NCI-H2029 (cell line): ENCODE results near the gene GALNT16.
"Not testable (repeated sequence)": the region's sequence is repeated elsewhere in the genome, so short reads cannot be mapped to it uniquely, and the experiment has no call there.

Source experiments
- DNase-seq: peaks from one replicate; lab custom pipeline; 2025; lab: John Stamatoyannopoulos, UW

GALNT16 gene

DNA sequence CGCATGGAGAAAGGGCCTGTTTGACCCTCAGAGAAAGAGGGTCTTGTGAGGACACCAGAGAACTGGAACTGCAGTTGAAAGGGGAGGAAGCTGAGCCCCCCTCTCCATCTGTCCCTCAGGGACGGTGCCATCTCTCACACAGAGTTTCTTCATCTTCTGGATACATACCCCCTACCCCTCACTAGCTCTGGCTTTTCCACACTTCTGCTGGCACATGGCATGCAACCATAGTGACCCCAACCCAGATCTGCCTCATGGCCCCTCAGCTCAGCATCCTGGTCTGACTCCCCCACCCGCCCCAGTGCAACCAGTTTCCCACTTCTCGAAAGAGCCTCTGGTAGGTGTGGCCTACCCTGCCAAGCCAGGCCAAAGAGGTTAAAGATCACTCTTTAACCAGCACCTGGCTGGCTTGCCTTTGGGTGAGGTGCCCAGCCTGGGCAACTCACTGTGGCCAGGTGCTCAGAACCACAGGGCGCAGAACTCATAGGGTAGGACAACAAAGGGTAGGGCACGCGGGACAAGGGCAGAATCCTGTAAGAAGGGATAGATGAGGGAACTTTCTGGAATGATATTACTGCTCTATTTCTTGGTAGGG is 25.8 kb downstream of the GALNT16 start:
- no peak for DNase-seq

DNA sequence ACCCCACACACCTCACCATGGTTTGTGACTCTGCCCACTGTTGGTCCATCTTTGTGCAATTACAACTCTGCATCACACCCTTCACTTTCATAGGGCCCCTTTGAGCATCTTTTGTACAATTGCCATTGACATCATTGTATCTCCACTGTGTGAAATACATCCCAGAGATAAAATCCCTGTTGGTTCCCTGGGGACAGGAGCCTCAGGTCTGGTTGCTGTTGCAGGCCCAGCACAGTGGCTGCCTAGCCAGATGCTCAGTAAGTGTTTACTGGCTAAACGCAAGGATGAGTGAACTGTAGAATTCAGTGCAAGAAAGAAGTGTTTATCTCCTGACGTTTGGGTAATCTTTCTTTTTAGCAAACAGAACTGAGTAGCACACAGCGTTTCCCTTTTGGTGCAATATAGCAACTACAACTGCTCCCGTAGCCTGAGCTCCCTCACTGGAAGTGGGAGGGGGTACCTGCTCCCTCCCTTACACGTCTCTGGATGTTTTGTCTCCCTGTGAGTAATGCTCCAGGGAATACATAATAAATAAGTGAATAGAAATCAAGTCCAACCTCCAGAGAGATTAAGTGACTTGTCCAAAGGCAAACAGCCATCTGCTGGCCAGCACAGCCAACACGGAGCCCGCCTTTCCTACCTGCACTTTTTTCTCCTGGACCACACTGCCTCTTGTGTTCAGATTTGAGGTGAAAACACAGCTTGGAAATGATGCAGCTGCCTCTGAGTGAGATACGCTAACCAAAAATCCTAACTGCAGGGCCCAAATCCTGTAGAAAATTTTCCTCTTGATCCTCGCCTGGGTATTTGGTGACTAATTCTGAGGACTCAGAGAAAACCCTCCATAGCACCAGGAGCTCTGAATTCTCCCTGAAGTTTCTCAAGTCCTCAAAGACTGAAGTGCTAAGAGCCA is 27.4 kb downstream of the GALNT16 start:
- DNase-seq = no peak

DNA sequence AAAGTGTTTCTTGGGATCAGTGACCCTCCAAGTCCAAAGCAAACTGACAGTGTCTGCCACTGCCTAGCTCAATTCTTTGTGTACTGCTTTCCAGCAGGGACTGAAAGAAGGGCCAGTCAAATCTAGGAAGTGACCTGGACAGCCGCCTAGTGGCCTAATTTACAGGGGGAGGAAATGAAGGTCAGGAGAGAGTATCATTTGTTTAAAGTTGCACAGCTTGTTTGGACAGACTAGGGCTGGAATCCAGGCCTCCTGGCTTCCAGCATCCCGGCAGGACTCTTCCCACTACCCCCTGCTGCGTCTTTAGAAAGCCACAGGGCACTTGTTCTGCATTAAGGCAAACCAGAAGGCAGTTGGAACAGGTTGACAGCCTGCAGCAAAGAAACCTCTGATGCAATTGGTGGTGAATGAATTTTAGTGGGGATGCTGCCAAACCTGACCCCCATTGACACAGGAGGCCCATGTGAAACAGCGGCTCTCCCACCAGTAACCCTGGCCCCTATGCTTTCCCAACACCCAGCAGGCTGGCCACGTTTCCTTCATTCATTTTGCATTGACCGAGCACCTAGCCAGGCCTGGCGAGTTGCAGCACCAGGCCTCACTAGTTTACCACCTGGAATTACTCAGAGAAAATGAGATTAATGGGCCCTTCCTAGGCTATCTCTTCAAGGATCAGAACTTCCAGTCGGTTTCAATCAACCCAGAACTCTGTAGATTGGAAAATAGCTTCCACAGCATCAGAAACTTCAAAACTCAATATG is 28.2 kb downstream of the GALNT16 start:
- no peak for DNase-seq

DNA sequence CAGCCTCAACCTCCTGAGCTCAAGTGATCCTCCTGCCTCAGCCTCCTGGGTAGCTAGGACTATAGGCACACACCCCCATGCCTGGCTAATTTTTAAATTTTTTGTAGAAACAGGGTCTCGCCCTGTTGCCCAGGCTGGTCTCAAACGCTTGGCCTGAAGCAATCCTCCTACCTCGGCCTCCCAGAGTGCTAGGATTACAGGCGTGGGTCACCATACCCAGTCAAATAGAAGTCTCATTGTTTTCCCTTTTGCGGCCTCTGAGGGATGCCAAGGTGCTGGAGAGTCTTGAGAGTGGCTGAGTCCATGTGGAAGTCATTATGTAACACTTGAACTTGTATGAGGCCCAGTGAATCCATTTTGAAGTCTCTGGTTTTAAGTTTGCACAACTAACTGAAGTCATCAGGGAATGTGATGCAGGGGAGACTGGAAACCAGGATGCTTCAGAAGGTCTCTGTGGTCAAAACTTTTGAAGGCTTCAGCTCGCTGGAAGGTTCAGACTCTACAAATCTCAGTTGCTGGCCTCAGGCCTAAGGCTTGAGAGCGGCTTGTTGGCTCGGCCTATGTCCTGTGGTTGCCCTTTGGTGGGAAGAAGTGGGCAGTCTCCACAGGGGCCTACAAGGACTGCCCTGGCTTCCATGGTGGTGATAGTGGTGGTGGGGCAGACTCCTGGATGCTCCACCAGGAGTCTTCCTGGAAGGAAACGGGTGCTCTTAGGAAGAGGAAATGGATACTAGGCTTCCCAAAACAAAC is 29.2 kb downstream of the GALNT16 start:
- DNase-seq = no peak

DNA sequence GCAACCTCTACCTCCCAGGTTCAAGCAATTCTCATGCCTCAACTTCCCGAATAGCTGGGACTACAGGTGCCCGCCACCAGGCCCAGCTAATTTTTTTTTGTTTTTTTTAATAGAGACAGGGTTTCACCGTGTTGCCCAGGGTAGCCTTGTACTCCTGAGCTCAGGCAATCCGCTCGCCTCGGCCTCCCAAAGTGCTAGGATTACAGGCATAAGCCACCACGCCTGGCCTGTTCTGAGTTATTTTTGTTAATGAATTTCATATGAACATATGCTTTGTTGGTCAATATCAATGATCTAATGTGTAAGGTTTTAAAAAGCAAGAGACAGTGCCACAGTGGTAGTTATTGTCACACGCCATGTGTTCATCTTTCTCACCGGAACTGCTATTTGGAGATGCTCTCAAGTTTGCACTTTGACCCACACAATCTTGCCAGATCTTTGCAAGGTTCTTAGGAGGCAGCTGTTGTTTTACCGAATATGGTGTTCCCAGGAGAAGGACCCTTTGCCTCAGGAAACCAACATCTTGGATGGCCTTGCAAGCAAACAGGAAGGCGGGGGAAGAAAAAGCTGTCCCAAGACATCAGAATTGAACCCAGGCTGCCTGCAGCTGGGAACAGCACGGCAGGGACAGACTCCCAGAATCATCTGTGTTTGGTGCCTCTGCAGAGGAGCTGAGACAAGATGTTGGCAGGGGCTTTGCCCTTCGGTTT is 30.0 kb downstream of the GALNT16 start:
- no peak for DNase-seq

DNA sequence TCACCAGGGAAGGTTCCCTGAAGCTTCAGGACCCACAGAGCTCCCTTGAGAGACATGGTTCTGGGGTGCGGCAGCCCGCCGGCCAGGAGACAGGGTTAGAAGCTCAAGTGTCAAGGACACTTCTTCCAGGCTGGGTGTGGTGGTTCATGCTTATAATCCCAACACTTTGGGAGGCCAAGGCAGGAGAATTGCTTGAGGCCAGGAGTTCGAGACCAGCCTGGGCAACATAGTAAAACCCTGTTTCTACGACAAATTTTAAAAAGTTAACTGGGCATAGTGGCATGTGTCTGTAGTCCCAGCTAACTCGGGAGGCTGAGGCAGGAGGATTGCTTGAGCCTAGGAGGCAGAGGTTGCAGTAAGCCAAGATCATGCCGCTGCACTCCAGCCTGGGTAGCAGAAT is 30.9 kb downstream of the GALNT16 start:
- DNase-seq = not testable (repeated sequence)

DNA sequence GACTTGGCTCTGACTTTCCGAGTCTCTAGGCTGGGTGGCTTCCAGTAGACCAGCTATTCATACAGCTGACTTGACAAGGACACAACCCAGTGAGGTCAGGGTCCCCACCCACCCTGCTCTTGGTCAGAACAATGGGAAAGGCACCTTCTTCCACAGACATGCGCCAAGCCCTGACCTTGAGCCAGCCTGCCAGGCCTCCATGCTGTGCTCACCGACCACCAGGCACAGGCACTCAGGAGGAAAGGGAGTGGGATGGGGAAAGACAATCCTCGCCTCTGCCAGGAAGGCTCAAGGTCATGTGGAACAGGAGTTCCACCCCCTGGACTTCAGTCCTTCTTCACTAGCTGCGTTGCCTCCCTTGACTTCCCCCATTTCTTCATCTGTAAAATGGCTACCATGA is 31.4 kb downstream of the GALNT16 start:
- DNase-seq = no peak

DNA sequence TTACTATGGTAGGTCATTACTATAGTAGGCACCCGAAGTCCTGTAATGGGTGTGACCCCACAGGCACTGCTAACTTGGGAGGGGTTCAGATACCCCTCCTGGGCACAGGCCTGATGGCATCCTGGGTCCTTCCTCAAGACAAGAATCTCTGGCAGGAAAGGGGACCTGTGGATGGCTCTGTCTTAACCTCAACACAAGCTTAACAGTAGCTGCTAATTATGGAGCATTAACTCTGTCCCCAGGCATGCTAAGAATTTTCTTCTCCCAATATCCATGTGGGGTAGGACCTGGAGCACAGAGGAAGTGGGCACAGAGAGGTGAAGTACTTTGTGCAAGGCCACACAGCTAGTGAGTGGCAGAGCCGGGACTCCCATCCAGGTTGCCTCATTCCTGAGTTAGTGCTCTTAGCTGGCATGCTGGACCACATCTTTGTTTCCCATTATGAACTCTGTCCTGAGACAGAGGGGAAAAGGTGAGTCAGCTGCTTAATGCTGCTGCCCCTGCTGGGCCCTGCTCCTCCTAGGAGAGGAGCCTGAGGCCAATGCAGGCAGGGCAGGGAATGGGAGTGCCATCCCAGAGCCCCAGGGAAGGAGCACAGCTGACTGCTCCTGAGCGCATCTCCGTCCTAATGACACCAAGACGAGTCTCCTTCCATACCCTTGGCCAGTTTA is 32.1 kb downstream of the GALNT16 start:
- DNase-seq = no peak

DNA sequence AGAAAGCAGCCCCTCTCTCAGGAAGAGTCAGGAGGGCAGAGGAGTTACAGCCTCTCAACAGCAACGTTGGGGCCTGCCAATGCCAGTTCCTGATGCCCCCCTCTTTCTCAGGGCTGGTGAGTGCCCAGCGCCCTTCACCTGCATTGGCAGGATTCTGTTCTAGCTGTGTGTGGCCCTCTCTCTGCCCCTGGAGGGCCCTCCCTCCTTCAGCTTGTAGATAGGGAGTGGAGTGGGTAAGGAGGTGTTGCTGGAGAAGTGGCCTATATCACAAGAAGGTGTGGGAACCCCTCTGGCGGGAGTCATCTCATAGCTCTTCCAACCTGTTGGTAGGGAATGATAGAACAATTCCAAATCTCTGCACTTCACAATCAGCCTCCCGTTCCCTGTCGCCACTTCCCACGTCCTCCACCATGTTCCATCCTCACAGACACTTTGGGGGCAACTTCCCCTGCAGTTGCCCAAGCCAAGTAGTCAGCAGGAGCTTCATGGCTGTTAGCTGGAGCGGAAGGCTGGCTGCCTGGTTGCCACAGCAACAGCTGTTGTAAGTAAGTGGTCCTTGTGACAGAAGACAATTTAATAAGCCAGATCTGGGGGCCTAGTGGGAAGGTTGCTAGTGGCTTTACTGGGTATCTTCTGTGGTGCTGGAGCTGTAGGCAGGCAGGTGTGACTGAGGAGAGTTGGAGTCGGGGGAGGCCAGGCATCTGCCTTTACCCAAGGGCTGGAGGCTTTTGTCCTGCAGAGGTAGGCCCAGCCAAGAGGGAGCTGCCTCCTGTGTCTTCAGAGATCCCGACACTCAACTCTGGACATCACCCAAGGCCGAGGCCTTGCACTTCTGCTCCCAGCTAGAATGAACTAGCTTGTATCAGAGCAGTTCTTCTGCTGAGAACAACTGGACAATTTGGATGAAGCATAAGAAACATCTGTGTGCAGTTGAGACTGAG is 38.4 kb downstream of the GALNT16 start:
- DNase-seq = no peak

DNA sequence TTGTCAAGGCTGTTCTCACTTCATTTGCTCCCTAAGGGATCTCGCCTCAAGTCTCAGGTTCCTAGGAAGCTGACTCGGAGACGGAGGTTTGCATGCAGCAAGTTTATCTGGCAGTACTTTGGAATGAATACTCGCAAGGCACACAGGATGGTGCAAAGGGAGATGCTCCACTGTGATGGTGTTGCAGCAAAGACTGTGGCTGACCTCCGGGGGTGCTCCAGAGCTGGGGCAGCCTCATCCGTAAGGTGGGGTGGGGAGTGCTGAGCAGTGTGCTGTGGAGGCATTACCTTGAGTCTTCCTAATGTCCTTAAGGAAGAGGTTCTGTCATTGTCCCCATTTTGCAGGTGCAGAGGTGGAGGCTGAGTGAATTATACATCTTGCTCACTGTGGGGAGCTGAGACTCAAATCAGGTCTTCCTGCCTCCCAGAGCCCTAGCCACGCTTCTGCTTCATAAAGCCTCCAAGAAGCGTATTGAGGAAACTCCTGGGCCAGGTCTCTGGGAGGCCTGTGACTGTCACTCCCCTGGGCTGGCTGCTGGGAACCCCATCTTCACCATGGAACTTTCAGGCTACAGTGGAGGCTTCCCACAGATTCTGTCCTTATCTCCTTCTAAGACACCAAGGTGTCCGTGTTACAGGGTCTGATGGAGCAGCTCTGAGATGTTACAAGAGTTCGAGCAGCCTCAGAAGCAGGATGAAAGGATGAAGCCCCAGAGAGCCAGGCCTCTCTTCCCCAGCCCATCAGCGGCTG is 39.5 kb downstream of the GALNT16 start:
- DNase-seq = no peak

DNA sequence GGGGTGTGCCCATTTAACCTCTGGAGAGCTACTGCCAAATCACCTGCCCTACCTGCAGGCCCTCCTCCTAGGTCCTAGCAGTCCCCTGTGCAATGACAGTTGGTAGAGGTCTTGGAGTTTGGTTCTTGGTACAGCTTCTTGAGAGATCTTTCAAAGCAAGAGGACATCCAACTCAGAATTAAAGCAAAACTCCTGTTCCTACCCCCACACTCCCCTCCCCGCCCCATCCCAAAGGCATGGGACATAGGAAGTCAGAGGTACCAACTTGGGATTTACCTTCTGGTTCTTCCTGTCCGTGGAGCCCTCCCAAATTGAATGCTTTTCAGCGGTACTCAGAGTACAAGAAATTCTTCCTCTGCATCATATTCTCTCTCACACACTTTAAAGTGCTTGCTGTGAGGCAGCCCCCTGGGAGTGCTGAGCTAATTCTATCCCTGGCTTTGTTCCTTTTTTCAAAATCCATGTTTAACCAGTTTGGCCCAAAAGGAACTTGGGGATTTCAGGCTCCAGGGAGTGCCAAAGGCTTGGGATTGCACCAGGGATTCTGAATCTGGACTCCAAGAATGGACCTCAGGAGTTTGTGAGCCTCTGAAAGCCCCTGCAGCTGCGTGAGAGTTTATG is 40.8 kb downstream of the GALNT16 start:
- no peak for DNase-seq

DNA sequence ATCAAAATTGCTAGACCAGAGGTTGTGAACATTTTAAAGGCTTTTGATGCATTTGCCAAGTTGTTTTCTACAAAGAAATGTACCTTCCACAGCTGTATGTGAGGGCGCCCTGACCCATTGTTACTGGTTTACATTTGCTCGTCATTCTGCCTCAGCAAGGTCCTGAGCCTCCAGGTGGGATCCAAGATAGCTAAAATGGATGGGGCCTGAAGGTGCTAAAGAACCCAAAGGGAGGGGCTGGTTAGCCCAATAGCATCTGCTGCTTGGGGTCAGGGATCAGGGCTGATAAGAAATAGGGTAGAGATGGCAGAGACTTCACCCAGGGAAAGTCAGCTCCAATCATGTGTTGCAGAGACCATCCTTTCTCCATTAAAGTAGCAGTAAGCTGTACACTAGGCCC is 43.1 kb downstream of the GALNT16 start:
- DNase-seq = no peak

DNA sequence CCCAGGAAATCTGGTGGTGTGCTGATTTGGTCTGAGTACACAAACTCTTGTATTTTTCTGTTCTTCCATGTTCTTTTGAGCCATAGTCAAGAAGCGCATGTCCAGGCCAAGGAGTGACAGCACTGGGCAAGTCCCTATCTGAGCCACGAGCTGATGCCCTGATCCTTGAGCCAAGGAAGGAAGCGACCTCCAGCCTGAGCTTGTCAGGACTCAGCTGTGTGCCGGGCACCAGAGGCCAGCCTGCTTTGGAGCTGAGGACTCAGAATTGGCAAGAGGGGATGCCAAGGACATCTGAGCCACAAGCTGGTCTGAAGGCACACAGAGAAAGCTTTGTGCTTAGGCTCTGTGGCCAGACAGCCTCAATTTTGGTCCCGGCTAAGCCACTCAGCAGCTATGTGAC is 52.6 kb downstream of the GALNT16 start:
- no peak for DNase-seq

DNA sequence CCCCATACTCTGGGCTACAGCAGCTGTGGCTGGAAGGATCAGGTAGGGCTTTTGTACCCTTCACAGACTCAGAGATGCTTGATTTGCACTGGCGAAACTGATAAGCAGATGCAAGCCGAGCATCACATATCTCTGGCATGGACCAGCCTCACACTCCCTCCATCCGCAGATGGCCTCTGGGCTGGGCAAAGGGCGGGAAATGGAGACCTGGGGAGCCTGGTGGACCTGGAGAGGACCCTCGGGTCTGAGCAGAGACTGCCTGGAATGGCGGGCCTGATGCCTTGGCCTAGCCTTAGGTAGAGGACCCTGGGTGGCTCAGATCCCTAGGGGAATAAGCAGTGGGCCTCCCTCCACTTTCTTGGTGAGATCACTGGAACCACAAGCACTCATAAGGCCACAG is 53.2 kb downstream of the GALNT16 start:
- DNase-seq = no peak

DNA sequence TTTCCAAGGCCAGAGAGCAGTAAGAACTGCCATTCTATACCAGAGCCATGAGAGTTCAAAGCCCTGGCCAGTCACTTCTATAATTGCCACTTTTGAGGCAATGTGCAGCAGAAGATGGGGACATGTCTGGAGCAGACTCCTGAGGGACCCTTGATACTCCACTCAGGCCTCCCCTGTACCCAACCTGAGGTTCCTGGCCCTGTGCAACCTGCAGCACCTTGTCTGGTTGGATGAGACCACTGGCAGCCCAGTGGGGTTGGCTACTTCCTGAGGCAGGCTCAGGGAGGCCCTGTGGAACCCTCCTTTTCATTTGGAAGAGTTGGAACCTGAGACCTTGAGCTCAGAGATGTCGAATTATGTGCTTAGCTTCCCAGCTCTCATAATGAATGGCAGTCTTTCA is 54.4 kb downstream of the GALNT16 start:
- no peak for DNase-seq

DNA sequence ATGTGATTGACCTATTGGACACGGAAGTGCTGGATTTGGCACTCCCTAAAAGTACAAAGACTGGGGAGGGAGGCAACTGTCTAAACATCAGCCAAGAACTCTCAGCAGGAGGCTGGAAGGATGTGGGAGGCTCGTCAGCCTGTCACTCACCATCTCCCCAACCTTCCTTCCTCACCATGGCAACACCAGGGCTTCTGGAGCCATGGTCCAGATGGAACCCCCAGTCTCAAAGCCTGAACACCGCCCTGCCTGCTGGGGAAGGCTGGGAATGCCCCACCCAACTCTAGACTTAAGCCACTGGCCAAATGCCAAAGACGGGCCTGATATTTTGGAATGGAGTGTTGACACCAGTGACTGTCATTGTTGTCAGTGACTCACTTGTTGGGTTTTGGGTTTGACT is 55.3 kb downstream of the GALNT16 start:
- no peak for DNase-seq

DNA sequence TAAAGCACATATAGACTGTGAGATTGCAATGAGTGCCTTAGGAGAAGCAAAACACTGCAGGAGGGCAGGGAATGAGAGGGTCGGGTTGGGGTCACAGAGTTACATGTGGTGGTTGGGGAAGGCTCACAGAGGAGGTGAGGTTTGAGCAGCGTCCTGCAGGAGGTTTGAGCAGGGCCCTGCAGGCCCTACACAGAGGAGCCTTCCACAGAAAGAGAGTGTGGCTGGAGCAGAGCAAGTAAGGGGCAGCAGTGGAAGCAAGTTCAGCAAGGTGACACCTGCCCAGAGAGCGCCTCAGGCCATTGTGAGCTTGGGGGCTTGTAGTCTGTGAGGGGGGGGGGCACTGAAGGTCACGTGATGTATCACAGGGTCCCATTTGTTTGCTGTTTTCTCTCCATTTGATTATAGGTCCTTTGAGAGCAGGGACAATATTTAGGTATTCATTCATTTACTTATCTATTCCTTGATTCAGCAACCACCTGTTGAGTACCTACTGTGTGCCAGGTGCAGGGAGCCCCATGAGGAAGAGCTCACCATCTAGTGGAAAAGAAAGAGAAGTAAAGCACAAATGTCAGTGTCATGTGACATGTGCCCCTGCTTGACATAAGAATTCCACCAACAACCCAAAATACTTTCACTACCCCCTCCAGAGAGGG is 56.6 kb downstream of the GALNT16 start:
- no peak for DNase-seq

DNA sequence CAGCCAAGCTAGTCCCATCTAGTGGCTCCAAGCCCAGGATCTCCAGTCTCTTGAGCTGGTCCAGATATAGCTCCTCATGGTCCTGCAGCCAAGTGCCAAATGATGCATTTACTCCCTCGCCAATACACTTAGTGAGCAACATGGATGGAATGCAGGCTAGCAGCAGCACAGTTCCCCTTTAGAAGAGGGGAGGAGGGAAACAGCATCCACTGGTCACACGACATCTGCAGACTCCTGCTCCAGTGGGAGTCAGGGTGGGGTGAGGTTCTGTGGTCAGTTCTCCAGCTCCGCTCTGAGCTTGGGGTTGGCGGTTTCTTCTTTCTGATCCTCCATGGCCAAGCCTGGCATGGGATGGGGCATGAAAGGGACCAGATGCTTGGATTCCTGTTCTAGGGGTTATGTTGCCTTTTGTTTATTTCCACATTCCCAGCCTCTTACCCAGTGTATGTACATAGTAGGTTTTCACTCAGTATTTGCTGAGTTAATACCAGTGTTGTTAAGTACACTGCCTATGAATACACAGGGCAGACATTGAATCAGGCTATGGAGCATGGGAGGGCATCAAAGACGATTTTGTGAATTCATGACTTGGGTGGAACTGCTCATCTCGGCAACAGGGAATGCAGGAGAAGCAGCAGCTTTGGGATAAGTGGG is 57.3 kb downstream of the GALNT16 start:
- DNase-seq = no peak
